Fibroblast of lung (primary cell): ENCODE data around the gene CFAP410. TPM values are rescaled to one million over a fixed set of nuclear protein-coding genes. Genes with fewer than 3 reads are reported as not detected.

Experiments
- DNase-seq, 2 donors: peaks; one replicate each; pipeline versions ENCODE4 v3.0.0 to v3.0.0-alpha.2; 2010; ENCODE audit warnings: low read depth in 2 of 2
- H2AFZ ChIP-seq: 2 replicates; pipeline ENCODE4 v1.5.1; 2012; ENCODE audit warnings: low read length, control low read depth, inconsistent platforms
- H3K27ac ChIP-seq: 2 replicates; pipeline ENCODE4 v1.5.1; 2011; ENCODE audit warnings: low read length, control low read depth; ENCODE audit not compliant: insufficient read depth
- H3K27me3 ChIP-seq: 2 replicates; pipeline ENCODE4 v1.5.1; 2011; ENCODE audit warnings: mild to moderate bottlenecking, low read length; ENCODE audit not compliant: control insufficient read depth, insufficient read depth
- H3K36me3 ChIP-seq: 2 replicates; pipeline ENCODE4 v1.5.1; 2011; ENCODE audit warnings: low read length; ENCODE audit not compliant: control insufficient read depth, insufficient read depth
- H3K4me1 ChIP-seq: 2 replicates; pipeline ENCODE4 v1.5.1; 2011; ENCODE audit warnings: low read length; ENCODE audit not compliant: control insufficient read depth, insufficient read depth; ENCODE audit errors: extremely low read depth
- H3K4me2 ChIP-seq: 2 replicates; pipeline ENCODE4 v1.5.1; 2011; ENCODE audit warnings: low read length, control low read depth; ENCODE audit not compliant: insufficient read depth; ENCODE audit errors: extremely low read depth
- H3K4me3 ChIP-seq, 4 experiments: fragments of 200-600 bp in 1 of 4; sonication (generic) in 1 of 4; replicated peaks in 1 of 4; 2 replicates each; pipeline ENCODE4 v1.5.1; 2011 to 2016; ENCODE audit warnings: low read length in 4 of 4, low read depth in 3 of 4, mild to moderate bottlenecking in 3 of 4, control low read depth in 2 of 4, inconsistent platforms in 1 of 4, mixed read lengths in 1 of 4; ENCODE audit not compliant: insufficient read depth in 1 of 4; ENCODE audit errors: control extremely low read depth in 1 of 4
- H3K79me2 ChIP-seq: 2 replicates; pipeline ENCODE4 v1.5.1; 2012; ENCODE audit warnings: mild to moderate bottlenecking, low read length, inconsistent platforms; ENCODE audit not compliant: control insufficient read depth, insufficient read depth
- H3K9ac ChIP-seq: 2 replicates; pipeline ENCODE4 v1.5.1; 2011; ENCODE audit warnings: mild to moderate bottlenecking, low read length, control low read depth; ENCODE audit not compliant: insufficient read depth
- H3K9me3 ChIP-seq: 2 replicates; pipeline ENCODE4 v1.5.1; 2012; ENCODE audit warnings: low read depth, low read length; ENCODE audit not compliant: control insufficient read depth, insufficient read depth
- H4K20me1 ChIP-seq: 2 replicates; pipeline ENCODE4 v1.5.1; 2011; ENCODE audit warnings: low read length; ENCODE audit not compliant: control insufficient read depth, insufficient read depth; ENCODE audit errors: extremely low read depth
- CTCF ChIP-seq, 2 donors: IDR thresholded peaks in 1 of 2; conservative IDR thresholded peaks in 1 of 2; 1 replicate in 1 of 2; 2 replicates in 1 of 2; pipeline ENCODE4 v1.5.1; 2011 to 2012; ENCODE audit warnings: low read length in 2 of 2, control low read depth in 1 of 2, inconsistent platforms in 1 of 2, low read depth in 1 of 2, mild to moderate bottlenecking in 1 of 2
- EZH2 ChIP-seq: IDR thresholded peaks from 2 replicates; pipeline ENCODE4 v1.5.1; 2012; ENCODE audit warnings: low read length, control low read depth, mild to moderate bottlenecking; ENCODE audit errors: missing control alignments
- polyA plus RNA-seq, 2 donors: library from polyadenylated mRNA; depleted of rRNA in 1 of 2; stranded (reverse) in 1 of 2; unstranded in 1 of 2; fragments of >200 nt; gene quantifications; 2 replicates each; pipeline ENCODE4 v1.2.1, GENCODE V29; 2011 to 2012; ENCODE audit warnings: missing spikeins in 1 of 2
- total RNA-seq: library from RNA; depleted of rRNA; stranded (reverse); fragments of >200 nt; gene quantifications from 2 replicates; pipeline ENCODE4 v1.2.1, GENCODE V29; 2014

Gene CFAP410
- total and polyA plus RNA-seq, 2 donors (not counting 1 experiment from before 2014, with no cell fraction given) = 4.9 to 7.1 TPM

GRCh38 chr21:44365967-44366585 lies 26.9 kb upstream of the CFAP410 start:
- Histone ChIP-seq H3K4me3 (no peak overlapping the region), H3K9ac (no peak overlapping the region), H3K36me3 (no peaks in the 10 kb centered on the region), H3K79me2 (no peaks in the 10 kb centered on the region), H4K20me1 (no peaks in the 10 kb centered on the region), H3K4me2 (no peak overlapping the region), H3K9me3 (no peaks in the 10 kb centered on the region), H3K4me1 (no peaks in the 10 kb centered on the region), H3K27me3 (no peaks in the 10 kb centered on the region), H3K27ac (no peak overlapping the region), H2AFZ (no peak overlapping the region)
- no peak for DNase-seq
- TF ChIP-seq EZH2 = no peak
- no peak for TF ChIP-seq CTCF (conservative IDR thresholded peaks at IDR 0.05 in 1 of 2, IDR thresholded peaks at IDR 0.05 in 1 of 2; ENCODE audit: low read depth in 1 of 2, low read length in 2 of 2)

- H3K9me3 ChIP-seq = no peaks in the 10 kb centered on the region
- no peak overlapping the region for H3K27ac ChIP-seq
- no peak overlapping the region for H3K9ac ChIP-seq
- DNase-seq = no peak
- TF ChIP-seq CTCF (conservative IDR thresholded peaks at IDR 0.05 in 1 of 2, IDR thresholded peaks at IDR 0.05 in 1 of 2; ENCODE audit: low read depth in 1 of 2, low read length in 2 of 2) (no peak), EZH2 (no peak)
- no peaks in the 10 kb centered on the region for H4K20me1 ChIP-seq
- no peaks in the 10 kb centered on the region for H3K27me3 ChIP-seq
- no peaks in the 10 kb centered on the region for H3K36me3 ChIP-seq
- H3K4me1 ChIP-seq = no peaks in the 10 kb centered on the region
- no peak overlapping the region for H2AFZ ChIP-seq
- H3K4me3 ChIP-seq = no peak overlapping the region
- H3K79me2 ChIP-seq = no peaks in the 10 kb centered on the region
- no peak overlapping the region for H3K4me2 ChIP-seq
These were observed 26.2 kb upstream of the CFAP410 start for GRCh38 chr21:44365251-44365966.

- no peaks in the 10 kb centered on the region for H4K20me1 ChIP-seq
- H3K9me3 ChIP-seq = no peaks in the 10 kb centered on the region
- no peaks in the 10 kb centered on the region for H3K79me2 ChIP-seq
- H3K4me3 ChIP-seq = no peak overlapping the region
- H2AFZ ChIP-seq = no peak overlapping the region
- no peak overlapping the region for H3K4me2 ChIP-seq
- no peak overlapping the region for H3K27ac ChIP-seq
- H3K4me1 ChIP-seq = no peaks in the 10 kb centered on the region
- no peak overlapping the region for H3K9ac ChIP-seq
- no peaks in the 10 kb centered on the region for H3K36me3 ChIP-seq
- no peak for DNase-seq
- no peak for TF ChIP-seq CTCF (conservative IDR thresholded peaks at IDR 0.05 in 1 of 2, IDR thresholded peaks at IDR 0.05 in 1 of 2; ENCODE audit: low read depth in 1 of 2, low read length in 2 of 2)
- TF ChIP-seq EZH2 = no peak
- H3K27me3 ChIP-seq = no peaks in the 10 kb centered on the region
These were observed 25.2 kb upstream of the CFAP410 start for GRCh38 chr21:44364151-44365053.
